GM12878 (cell line): ENCODE data around the gene MYBPC1. TPM values are rescaled to one million over a fixed set of nuclear protein-coding genes. Genes with fewer than 3 reads are reported as not detected.

Experiments
- ATAC-seq: fragments of 200-7000 bp; cut with Tn5 transposase; 3 replicates; pipeline ENCODE4 v1.9.1; 2020; ENCODE audit warnings: mild to moderate bottlenecking, moderate library complexity
- BruUV-seq: library from RNA; stranded (reverse); fragments of 400-500 nt; replicated peaks from 2 replicates; lab custom pipeline; 2021; lab: Mats Ljungman, UMichigan
- CTCF ChIA-PET: fragments of 300-600 bp; sonication (Branson Sonifier 250); formaldehyde crosslinking; extraction: SDS; loops from one replicate; lab custom pipeline; 2021; ENCODE audit warnings: inconsistent platforms; lab: Yijun Ruan, JAX
- POLR2A ChIA-PET: fragments of 350-600 bp; formaldehyde crosslinking; extraction: SDS; loops from one replicate; lab custom pipeline; 2021; ENCODE audit warnings: inconsistent platforms; lab: Charles Lee
- RAD21 ChIA-PET: fragments of 300-600 bp; sonication (Branson Sonifier 250); formaldehyde crosslinking; loops from one replicate; lab custom pipeline; 2023; ENCODE audit warnings: antibody characterized with exemption; ENCODE audit not compliant: unreplicated experiment; lab: Charles Lee
- SMC1A ChIA-PET: fragments of 300-600 bp; sonication (Branson Sonifier 250); formaldehyde crosslinking; loops from one replicate; lab custom pipeline; 2023; ENCODE audit not compliant: unreplicated experiment, uncharacterized antibody; lab: Charles Lee
- DNase-seq: peaks from one replicate; pipeline ENCODE4 v3.0.0-alpha.2; 2011; ENCODE audit warnings: low read depth, low spot score
- FAIRE-seq: peaks from 3 replicates; lab custom pipeline; 2011; peaks lifted over from hg19 to GRCh38; lab: Jason Lieb, UNC
- H2AFZ ChIP-seq: 2 replicates; pipeline ENCODE4 v1.6.0; 2011; ENCODE audit warnings: low read depth, low read length, control low read depth; ENCODE audit not compliant: control insufficient read depth
- H3K27ac ChIP-seq: 2 replicates; pipeline ENCODE4 v1.5.1; 2011; ENCODE audit warnings: control low read depth; ENCODE audit not compliant: control insufficient read depth, insufficient read depth
- H3K27me3 ChIP-seq, 2 experiments: replicated peaks in 1 of 2; 2 replicates each; pipeline versions ENCODE4 v1.6.0 to v1.6.1; 2011; ENCODE audit warnings: low read length in 1 of 2; ENCODE audit not compliant: control insufficient read depth in 2 of 2, insufficient read depth in 2 of 2
- H3K36me3 ChIP-seq, 2 experiments: 2 replicates each; pipeline ENCODE4 v1.5.1; 2011; ENCODE audit warnings: low read length in 1 of 2; ENCODE audit not compliant: control insufficient read depth in 2 of 2, insufficient read depth in 2 of 2
- H3K4me1 ChIP-seq: 2 replicates; pipeline ENCODE4 v1.6.1; 2011; ENCODE audit warnings: mild to moderate bottlenecking, low read length, moderate library complexity, mixed read lengths; ENCODE audit not compliant: control insufficient read depth, insufficient read depth
- H3K4me2 ChIP-seq: 2 replicates; pipeline ENCODE4 v1.6.0; 2011; ENCODE audit warnings: control low read depth; ENCODE audit not compliant: control insufficient read depth, insufficient read depth
- H3K4me3 ChIP-seq: fragments of 200-600 bp; sonication (generic); 2 replicates; pipeline ENCODE4 v1.5.1; 2016
- H3K79me2 ChIP-seq: 2 replicates; pipeline ENCODE4 v1.6.0; 2011; ENCODE audit warnings: low read length; ENCODE audit not compliant: control insufficient read depth, insufficient read depth
- H3K9ac ChIP-seq: 2 replicates; pipeline ENCODE4 v1.8.0; 2011; ENCODE audit warnings: low read length, control low read depth, mixed read lengths; ENCODE audit not compliant: control insufficient read depth, insufficient read depth
- H3K9me3 ChIP-seq: replicated peaks from 3 replicates; pipeline ENCODE4 v1.5.1; 2011; ENCODE audit warnings: mild to moderate bottlenecking, low read length; ENCODE audit not compliant: control insufficient read depth, insufficient read depth
- H4K20me1 ChIP-seq: 2 replicates; pipeline ENCODE4 v1.6.0; 2011; ENCODE audit not compliant: control insufficient read depth, insufficient read depth
- ELK1 ChIP-seq: IDR thresholded peaks from 2 replicates; pipeline ENCODE4 v1.6.1; 2012; ENCODE audit warnings: low read depth, low read length, improper control_type of control experiment
- MYC ChIP-seq: IDR thresholded peaks from 2 replicates; pipeline ENCODE4 v1.6.1; 2011; ENCODE audit warnings: mild to moderate bottlenecking, low read length, moderate library complexity, inconsistent platforms; ENCODE audit not compliant: insufficient read depth, insufficient replicate concordance, insufficient read length, severe bottlenecking
- NR2F1 ChIP-seq: fragments of 450-650 bp; conservative IDR thresholded peaks from 2 replicates; pipeline ENCODE4 v1.6.1; 2017; ENCODE audit warnings: mild to moderate bottlenecking
- POLR2A ChIP-seq: IDR thresholded peaks from 2 replicates; pipeline ENCODE4 v1.6.1; 2011; ENCODE audit warnings: low read depth, mild to moderate bottlenecking, low read length
- RAD51 ChIP-seq: fragments of 450-650 bp; IDR thresholded peaks from 2 replicates; pipeline ENCODE4 v1.6.1; 2016; ENCODE audit warnings: moderate library complexity, mild to moderate bottlenecking, inconsistent platforms
- SPI1 ChIP-seq: IDR thresholded peaks from 2 replicates; pipeline ENCODE4 v1.6.1; 2011; ENCODE audit warnings: low read depth, mild to moderate bottlenecking, low read length, moderate library complexity, borderline replicate concordance; ENCODE audit not compliant: insufficient read depth
- USF2 ChIP-seq: IDR thresholded peaks from 2 replicates; pipeline ENCODE4 v1.6.1; 2011; ENCODE audit warnings: low read depth, low read length, improper control_type of control experiment, borderline replicate concordance
- WGBS: methylation state at CpG from one replicate; pipeline ENCODE4 v1.1.6; 2016; ENCODE audit warnings: low lambda C conversion rate; ENCODE audit not compliant: insufficient replicate concordance, insufficient coverage; ENCODE audit errors: missing lambda C conversion rate; 5-methylcytosine and 5-hydroxymethylcytosine counted together
- in situ Hi-C: fragments of 300-500 bp; cut with MboI; formaldehyde crosslinking; loops from 9 replicates; pipeline ENCODE4 v1.14.3; 2018; ENCODE audit warnings: mixed read lengths
- intact Hi-C: fragments of 100-400 bp; cut with micrococcal nuclease; formaldehyde crosslinking; loops from one replicate; pipeline ENCODE4 v1.14.2; 2022; ENCODE audit not compliant: unreplicated experiment
- polyA plus RNA-seq, 11 experiments: library from polyadenylated mRNA; depleted of rRNA in 4 of 11; unstranded in 6 of 11; stranded (reverse) in 5 of 11; fragments of >200 nt; fragmentation: Nextera tagmentation in 4 of 11; fragmentation: Illumina TruSeq in 1 of 11; extraction: Ambion mirVana in 4 of 11; extraction: Trizol in 1 of 11; gene quantifications; 1 replicate in 1 of 11; 2 replicates in 10 of 11; pipeline versions ENCODE4 v1.2.1 to v1.2.3, GENCODE V29; 2011 to 2016; ENCODE audit warnings: inconsistent platforms in 2 of 11, missing spikeins in 2 of 11, low read depth in 1 of 11
- total RNA-seq, 4 experiments: library from RNA; depleted of rRNA in 3 of 4; stranded (reverse); fragments of >200 nt in 3 of 4; fragmentation: Illumina TruSeq in 1 of 4; extraction: Trizol in 1 of 4; gene quantifications; 2 replicates each; pipeline versions ENCODE4 v1.2.1 to v1.2.3, GENCODE V29; 2013 to 2021

Gene MYBPC1
- total and polyA plus RNA-seq, 10 of the 15 experiments (the other 5 are each of a cell fraction or from before 2014, with no cell fraction given) = not detected

- in situ Hi-C loops (no loop called here), intact Hi-C loops (no loop called here)
- DNase-seq (no peak), FAIRE-seq (no peak), ATAC-seq (no peak)
- POLR2A ChIA-PET = no interaction called here
- CTCF ChIA-PET = interaction anchor here (0.7 kb wide), 1 partner anchor 20 kb away, joined by 3 read pairs; no protein-coding TSS in a partner anchor
- Histone ChIP-seq H3K9ac (no peak overlapping the region), H3K36me3 (no peaks in the 10 kb centered on the region), H3K79me2 (no peaks in the 10 kb centered on the region), H3K27me3 (no peaks in the 10 kb centered on the region; a peak in 1 of 4 replicates), H3K4me2 (no peak overlapping the region), H4K20me1 (no peaks in the 10 kb centered on the region), H3K4me3 (no peak overlapping the region), H3K9me3 (no peaks in the 10 kb centered on the region; the same call in 2 of the 3 replicates), H3K27ac (no peak overlapping the region), H3K4me1 (no peaks in the 10 kb centered on the region), H2AFZ (no peak overlapping the region)
- RAD21 ChIA-PET = no interaction called here
- TF ChIP-seq POLR2A (no peak), SPI1 (peak; percentile 10; the same call in 1 of the 2 replicates), ELK1 (no peak), USF2 (no peak), MYC (no peak), NR2F1 (no peak), RAD51 (peak; percentile 25; the same call in 1 of the 2 replicates)
- WGBS = 16% methylated on average over 6 of the region's 6 CpGs
- SMC1A ChIA-PET = interaction anchor here (1.6 kb wide), 1 partner anchor 68 kb away, joined by 3 read pairs; no protein-coding TSS in a partner anchor
- BruUV-seq = no TSS peak
These were observed 43.2 kb upstream of the MYBPC1 start for GRCh38 chr12:101551362-101552114.
